GM18870 (cell line): Measurements from ENCODE around the gene PPCS.
"Not testable (repeated sequence)": the region's sequence is repeated elsewhere in the genome, so short reads cannot be mapped to it uniquely, and the experiment has no call there.

Experiments
- ATAC-seq: cut with Tn5 transposase; IDR thresholded peaks from one replicate; pipeline ENCODE4 v1.9.1; 2021; ENCODE audit warnings: moderate library complexity; ENCODE audit not compliant: unreplicated experiment

PPCS gene

DNA sequence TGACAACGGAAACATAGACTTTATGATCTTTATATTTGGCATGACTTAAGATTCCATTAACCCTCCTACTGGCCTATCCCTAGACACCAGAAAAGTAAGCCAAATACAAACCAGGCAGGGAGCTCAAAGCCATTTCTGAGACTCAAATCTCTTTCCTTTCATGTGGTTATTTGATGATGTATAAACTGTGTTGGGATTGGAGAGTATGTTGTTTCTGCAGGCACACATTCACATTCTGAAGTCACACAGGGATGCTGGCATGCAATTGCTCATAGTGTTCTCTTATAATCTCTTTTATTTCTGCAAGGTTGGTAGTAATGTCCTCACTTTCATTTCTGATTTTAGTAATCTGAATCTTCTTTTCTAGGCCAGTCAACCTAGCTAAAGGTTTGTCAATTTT lies 6.3 kb upstream of the PPCS start:
- no peak for ATAC-seq

DNA sequence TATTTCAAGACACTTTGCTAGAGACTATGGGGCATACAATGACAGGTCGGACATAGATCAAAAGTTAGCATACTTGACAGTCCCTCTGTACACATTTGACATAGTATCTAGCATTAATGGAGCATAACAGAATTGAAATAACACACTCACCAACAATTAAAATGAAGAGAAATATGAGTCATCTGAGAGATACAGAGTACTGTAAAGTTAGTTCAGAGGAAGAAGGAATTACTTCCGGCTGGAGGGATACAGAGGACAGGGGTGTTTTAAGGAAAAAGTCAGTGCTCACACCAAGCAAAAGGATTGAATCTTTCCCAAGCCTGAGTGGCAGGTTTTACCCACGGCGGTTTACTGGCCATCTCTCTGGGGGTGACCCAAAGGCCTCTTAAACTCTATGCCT lies 3.0 kb upstream of the PPCS start:
- no peak for ATAC-seq

GRCh38 chr1:42454403-42454802 lies 1.9 kb upstream of the PPCS start:
- no peak for ATAC-seq

- peak; percentile 42 for ATAC-seq
Observed at GRCh38 chr1:42456754-42457089, 379 bp downstream of the PPCS start.

- ATAC-seq, result no peak
Observed at GRCh38 chr1:42461196-42461595, 4.9 kb downstream of the PPCS start.

DNA sequence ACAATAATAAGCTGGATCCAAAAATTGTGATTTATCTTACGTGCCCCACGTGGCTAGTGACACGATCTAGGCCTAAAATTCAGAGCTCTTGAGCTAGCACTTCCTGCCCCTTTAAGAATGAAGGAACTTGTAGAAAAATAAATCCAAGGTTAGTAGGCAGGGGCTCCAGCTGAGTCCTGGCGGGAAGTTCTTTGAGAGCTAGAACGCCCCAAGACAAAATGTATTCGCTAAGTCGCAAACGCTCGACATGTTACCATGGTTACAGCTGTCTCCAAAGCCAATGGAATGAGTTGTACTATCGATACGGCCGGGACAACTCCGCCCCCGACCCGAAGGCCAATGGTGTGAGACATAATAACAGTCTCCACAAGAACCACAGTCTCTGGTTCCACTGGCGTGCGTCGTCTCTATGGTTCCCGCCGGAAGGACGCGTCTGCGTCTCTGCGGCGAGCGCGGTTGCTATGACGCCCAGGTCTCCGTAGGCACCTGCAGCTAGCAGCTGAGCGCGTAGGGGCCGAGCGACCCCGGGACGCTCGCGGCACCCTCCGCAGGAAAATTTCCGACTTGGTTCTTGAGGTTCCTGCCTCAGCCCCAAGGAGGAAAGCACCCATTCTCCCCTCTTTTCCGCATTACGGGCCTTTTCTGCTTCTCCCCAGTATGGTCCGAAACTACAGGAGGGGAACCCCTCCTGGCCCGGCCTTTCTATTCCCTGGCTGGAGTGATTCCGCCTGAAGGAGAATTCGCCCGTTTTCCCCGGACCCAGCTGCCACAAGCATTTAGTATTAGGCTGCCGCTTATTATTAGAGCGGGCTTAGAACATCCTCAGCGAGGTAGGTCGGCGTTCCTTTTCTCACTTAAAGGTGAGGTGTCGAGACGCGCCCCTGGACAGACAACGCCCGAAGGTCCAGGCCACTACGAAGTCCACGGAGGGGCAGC lies 6.8 kb downstream of the PPCS start, which contains the start of gene CCDC30:
TSS of gene CCDC30 (plus strand) at position 459 of the 936 bp plus-strand sequence. CDS start 17,266 bp downstream, outside the sequence.
- peak; percentile 98 for ATAC-seq

- ATAC-seq, result no peak
Observed at GRCh38 chr1:42463921-42464320, 7.6 kb downstream of the PPCS start.

- ATAC-seq, result no peak
Observed at GRCh38 chr1:42466030-42466429, 9.7 kb downstream of the PPCS start.

GRCh38 chr1:42469727-42470126 lies 13.4 kb downstream of the PPCS start:
- ATAC-seq, result no peak

GRCh38 chr1:42476605-42477004 lies 20.3 kb downstream of the PPCS start:
- ATAC-seq, result no peak

DNA sequence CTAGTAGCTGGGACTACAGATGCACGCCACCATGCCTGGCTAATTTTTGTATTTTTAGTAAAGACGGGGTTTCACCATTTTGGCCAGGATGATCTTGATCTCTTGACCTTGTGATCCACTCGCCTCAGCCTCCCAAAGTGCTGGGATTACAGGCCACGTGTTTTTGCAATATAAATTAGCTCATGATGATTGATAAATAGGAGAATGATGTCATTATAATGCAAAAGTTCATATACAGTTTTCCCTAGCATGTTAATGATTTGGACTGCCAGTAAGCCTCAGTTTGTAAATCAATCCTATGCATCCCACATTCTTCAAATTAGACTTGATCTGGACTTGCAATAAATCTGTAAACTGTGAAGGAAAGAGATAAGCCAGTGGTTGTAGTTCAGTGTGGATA lies 21.0 kb downstream of the PPCS start:
- ATAC-seq, result not testable (repeated sequence)

DNA sequence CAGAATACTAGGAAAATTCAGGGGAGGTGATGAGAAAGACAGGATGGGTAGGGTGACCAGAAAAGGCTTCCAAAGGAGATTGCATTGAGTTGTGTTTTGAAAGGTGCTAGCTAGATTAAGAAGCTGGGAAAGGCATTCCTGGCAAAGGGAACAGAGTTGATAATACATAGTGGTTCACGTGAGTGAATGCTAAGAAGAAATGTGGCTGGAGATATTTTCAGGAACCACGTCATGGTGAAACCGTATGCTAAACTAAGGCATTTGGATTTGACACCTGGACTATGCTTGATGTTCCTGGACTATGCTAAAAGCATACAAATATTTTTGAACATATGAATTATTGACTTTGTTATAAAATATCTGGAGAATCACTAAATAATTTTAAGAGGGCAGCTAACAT lies 21.4 kb downstream of the PPCS start:
- ATAC-seq, result no peak

DNA sequence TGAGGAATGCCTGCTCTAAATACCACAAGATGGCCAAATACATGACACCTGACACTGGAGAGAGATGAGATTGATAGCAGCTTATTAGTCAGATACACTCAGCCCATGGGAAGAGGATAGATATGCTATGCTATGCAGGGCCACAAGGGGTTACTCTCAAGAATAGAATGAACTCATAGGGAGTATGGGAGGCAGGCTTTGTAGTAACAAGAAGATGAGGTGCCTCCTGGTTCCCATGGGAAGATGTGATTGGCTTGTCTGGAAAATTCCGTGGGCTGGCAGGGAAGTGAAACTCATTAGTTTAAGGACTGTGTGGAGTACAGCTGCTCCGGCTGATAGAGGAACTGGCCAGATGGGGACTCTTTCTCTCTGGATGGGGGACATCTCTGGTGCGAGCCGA lies 23.3 kb downstream of the PPCS start:
- ATAC-seq, result no peak

DNA sequence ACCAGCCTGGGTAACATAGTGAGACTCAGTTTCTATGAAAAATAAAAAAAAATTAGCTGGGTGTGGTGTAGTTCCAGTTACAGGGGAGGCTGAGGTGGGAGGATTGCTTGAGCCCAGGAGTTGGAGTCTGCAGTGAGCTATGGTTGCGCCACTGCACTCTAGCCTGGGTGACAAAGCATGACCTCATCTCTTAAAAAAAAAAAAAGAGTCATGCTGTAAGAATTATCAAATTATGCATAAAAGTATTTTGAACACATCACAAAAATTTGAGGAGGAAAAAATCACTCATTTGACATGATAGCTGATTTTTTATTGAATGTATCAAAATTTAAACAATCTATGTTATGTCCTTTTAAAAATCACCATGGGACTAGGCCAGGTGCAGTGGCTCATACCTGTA lies 24.6 kb downstream of the PPCS start:
- ATAC-seq, result no peak

- no peak for ATAC-seq
Observed at GRCh38 chr1:42482635-42483153, 26.4 kb downstream of the PPCS start.

GRCh38 chr1:42484382-42484781 lies 28.0 kb downstream of the PPCS start:
- no peak for ATAC-seq

- ATAC-seq, result no peak
Observed at GRCh38 chr1:42490237-42490636, 33.9 kb downstream of the PPCS start.

DNA sequence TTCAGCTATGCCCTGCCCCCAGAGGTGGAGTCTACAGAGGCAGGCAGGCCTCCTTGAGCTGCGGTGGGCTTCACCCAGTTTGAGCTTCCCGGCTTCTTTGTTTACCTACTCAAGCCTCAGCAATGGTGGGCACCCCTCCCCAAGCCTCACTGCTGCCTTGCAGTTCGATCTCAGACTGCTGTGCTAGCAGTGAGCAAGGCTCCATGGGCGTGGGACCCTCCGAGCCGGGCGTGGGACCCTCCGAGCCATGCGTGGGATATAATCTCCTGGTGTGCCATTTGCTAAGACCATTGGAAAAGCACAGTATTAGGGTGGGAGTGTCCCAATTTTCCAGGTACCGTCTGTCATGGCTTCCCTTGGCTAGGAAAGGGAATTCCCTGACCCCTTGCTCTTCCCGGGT lies 45.7 kb downstream of the PPCS start:
- not testable (repeated sequence) for ATAC-seq

GRCh38 chr1:42504535-42505128 lies 48.3 kb downstream of the PPCS start:
- no peak for ATAC-seq

- ATAC-seq, result no peak
Observed at GRCh38 chr1:42506576-42506975, 50.2 kb downstream of the PPCS start.
